ENCODE results near the gene IL11.

Gene IL11

DNA sequence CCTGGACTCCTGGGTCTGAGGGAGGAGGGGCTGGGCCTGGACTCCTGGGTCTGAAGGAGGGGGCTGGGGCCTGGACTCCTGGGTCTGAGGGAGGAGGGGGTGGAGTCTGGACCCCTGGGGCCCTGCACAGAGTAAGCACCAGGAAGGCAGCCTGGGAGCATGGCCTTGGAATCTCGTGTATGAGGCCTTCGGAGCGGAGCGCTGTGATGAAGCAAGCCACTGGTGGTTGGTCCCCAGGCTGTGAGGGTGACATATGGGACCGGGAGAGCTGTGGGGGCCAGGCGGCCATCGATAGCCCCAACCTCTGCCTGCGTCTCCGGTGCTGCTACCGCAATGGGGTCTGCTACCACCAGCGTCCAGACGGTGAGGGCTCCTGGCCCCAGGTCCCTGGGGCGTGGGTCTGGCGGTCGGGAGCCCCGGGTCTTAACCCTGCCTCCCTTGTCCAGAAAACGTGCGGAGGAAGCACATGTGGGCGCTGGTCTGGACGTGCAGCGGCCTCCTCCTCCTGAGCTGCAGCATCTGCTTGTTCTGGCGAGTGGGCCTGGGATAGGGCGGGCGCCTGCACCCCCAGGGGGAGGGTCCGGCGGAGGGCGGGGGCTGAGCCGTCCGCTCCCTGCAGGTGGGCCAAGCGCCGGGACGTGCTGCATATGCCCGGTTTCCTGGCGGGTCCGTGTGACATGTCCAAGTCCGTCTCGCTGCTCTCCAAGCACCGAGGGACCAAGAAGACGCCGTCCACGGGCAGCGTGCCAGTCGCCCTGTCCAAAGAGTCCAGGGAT is 7.3 kb upstream of the IL11 start:
- TF ChIP-seq FOXP2 (optimal IDR thresholded peaks at IDR 0.05; ENCODE audit: borderline replicate concordance, extremely low read depth, extremely low read length, insufficient read depth) (no peak), TAF1 (IDR thresholded peaks at IDR 0.05; ENCODE audit: borderline replicate concordance, insufficient read depth, low read length) (no peak), POLR2AphosphoS5 (IDR thresholded peaks at IDR 0.05; ENCODE audit: low read depth, low read length) (no peak), SIN3A (IDR thresholded peaks at IDR 0.05; ENCODE audit: borderline replicate concordance, insufficient read depth, low read length) (no peak)
- TF ChIP-seq, protein P1, sequence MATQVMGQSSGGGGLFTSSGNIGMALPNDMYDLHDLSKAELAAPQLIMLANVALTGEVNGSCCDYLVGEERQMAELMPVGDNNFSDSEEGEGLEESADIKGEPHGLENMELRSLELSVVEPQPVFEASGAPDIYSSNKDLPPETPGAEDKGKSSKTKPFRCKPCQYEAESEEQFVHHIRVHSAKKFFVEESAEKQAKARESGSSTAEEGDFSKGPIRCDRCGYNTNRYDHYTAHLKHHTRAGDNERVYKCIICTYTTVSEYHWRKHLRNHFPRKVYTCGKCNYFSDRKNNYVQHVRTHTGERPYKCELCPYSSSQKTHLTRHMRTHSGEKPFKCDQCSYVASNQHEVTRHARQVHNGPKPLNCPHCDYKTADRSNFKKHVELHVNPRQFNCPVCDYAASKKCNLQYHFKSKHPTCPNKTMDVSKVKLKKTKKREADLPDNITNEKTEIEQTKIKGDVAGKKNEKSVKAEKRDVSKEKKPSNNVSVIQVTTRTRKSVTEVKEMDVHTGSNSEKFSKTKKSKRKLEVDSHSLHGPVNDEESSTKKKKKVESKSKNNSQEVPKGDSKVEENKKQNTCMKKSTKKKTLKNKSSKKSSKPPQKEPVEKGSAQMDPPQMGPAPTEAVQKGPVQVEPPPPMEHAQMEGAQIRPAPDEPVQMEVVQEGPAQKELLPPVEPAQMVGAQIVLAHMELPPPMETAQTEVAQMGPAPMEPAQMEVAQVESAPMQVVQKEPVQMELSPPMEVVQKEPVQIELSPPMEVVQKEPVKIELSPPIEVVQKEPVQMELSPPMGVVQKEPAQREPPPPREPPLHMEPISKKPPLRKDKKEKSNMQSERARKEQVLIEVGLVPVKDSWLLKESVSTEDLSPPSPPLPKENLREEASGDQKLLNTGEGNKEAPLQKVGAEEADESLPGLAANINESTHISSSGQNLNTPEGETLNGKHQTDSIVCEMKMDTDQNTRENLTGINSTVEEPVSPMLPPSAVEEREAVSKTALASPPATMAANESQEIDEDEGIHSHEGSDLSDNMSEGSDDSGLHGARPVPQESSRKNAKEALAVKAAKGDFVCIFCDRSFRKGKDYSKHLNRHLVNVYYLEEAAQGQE (IDR thresholded peaks at IDR 0.05; ENCODE audit: insufficient read depth in 1 of 2, low read depth in 2 of 2, low read length in 2 of 2) = no peak

- TF ChIP-seq SIN3A (IDR thresholded peaks at IDR 0.05; ENCODE audit: borderline replicate concordance, insufficient read depth, low read length) (no peak), FOXP2 (optimal IDR thresholded peaks at IDR 0.05; ENCODE audit: borderline replicate concordance, extremely low read depth, extremely low read length, insufficient read depth) (no peak), POLR2AphosphoS5 (IDR thresholded peaks at IDR 0.05; ENCODE audit: low read depth, low read length) (no peak), TAF1 (IDR thresholded peaks at IDR 0.05; ENCODE audit: borderline replicate concordance, insufficient read depth, low read length) (no peak)
- TF ChIP-seq, protein P1 (IDR thresholded peaks at IDR 0.05; ENCODE audit: insufficient read depth in 1 of 2, low read depth in 2 of 2, low read length in 2 of 2) = no peak
These were observed 6.1 kb upstream of the IL11 start, which contains the start of gene TMEM190 for GRCh38 chr19:55376241-55376933. TSS of gene TMEM190 (plus strand) at chr19:55376826. CDS start at chr19:55376854, 28 bp downstream.

- TF ChIP-seq TAF1 (IDR thresholded peaks at IDR 0.05; ENCODE audit: borderline replicate concordance, insufficient read depth, low read length) = no peak
- no peak for TF ChIP-seq SIN3A (IDR thresholded peaks at IDR 0.05; ENCODE audit: borderline replicate concordance, insufficient read depth, low read length)
- TF ChIP-seq, protein P1 (IDR thresholded peaks at IDR 0.05; ENCODE audit: insufficient read depth in 1 of 2, low read depth in 2 of 2, low read length in 2 of 2) = no peak
- TF ChIP-seq POLR2AphosphoS5 (IDR thresholded peaks at IDR 0.05; ENCODE audit: low read depth, low read length) = no peak
- TF ChIP-seq FOXP2 (optimal IDR thresholded peaks at IDR 0.05; ENCODE audit: borderline replicate concordance, extremely low read depth, extremely low read length, insufficient read depth) = no peak
These were observed 3.9 kb upstream of the IL11 start for GRCh38 chr19:55373993-55374757.

- TF ChIP-seq, protein P1 (IDR thresholded peaks at IDR 0.05; ENCODE audit: insufficient read depth in 1 of 2, low read depth in 2 of 2, low read length in 2 of 2) = no peak
- TF ChIP-seq TAF1 (IDR thresholded peaks at IDR 0.05; ENCODE audit: borderline replicate concordance, insufficient read depth, low read length) (no peak), POLR2AphosphoS5 (IDR thresholded peaks at IDR 0.05; ENCODE audit: low read depth, low read length) (no peak), FOXP2 (optimal IDR thresholded peaks at IDR 0.05; ENCODE audit: borderline replicate concordance, extremely low read depth, extremely low read length, insufficient read depth) (no peak), SIN3A (IDR thresholded peaks at IDR 0.05; ENCODE audit: borderline replicate concordance, insufficient read depth, low read length) (no peak)
These were observed 3.2 kb upstream of the IL11 start for GRCh38 chr19:55373306-55373992.
